Lung microvascular endothelial cell (primary cell): ENCODE data around the gene MDM1. TPM values are rescaled to one million over a fixed set of nuclear protein-coding genes. Genes with fewer than 3 reads are reported as not detected.

Source experiments
- DNase-seq, 2 donors: peaks; one replicate each; pipeline versions ENCODE4 v3.0.0 to v3.0.0-alpha.2; 2010; ENCODE audit warnings: low read depth in 2 of 2
- total RNA-seq: library from RNA; depleted of rRNA; stranded (reverse); fragments of >200 nt; gene quantifications from 2 replicates; pipeline ENCODE4 v1.2.1, GENCODE V29; 2014

The MDM1 gene
- total RNA-seq, 1 donor from 2014 or later: 5.6 TPM

- DNase-seq: peak; percentile 83 to 85
Measured at GRCh38 chr12:68358532-68359485, 26.6 kb upstream of the MDM1 start.

- no peak for DNase-seq
Measured at GRCh38 chr12:68356986-68357385, 24.8 kb upstream of the MDM1 start.

GRCh38 chr12:68356060-68356695, 24.0 kb upstream of the MDM1 start:
- no peak for DNase-seq

- DNase-seq: no peak
Measured at GRCh38 chr12:68354977-68355541, 22.9 kb upstream of the MDM1 start.

GRCh38 chr12:68352067-68352466, 19.9 kb upstream of the MDM1 start:
- DNase-seq: peak; percentile 32 to 53

- DNase-seq: no peak
Measured at GRCh38 chr12:68350753-68351152, 18.6 kb upstream of the MDM1 start.

- DNase-seq: peak in 1 of 2 donors; percentile 26
Measured at GRCh38 chr12:68349921-68350606, 17.9 kb upstream of the MDM1 start.

- DNase-seq: no peak
Measured at GRCh38 chr12:68349220-68349621, 17.1 kb upstream of the MDM1 start.

GRCh38 chr12:68348419-68348818, 16.3 kb upstream of the MDM1 start:
- DNase-seq: no peak

GRCh38 chr12:68345763-68346162, 13.6 kb upstream of the MDM1 start:
- no peak for DNase-seq

GRCh38 chr12:68344126-68344525, 12.0 kb upstream of the MDM1 start:
- no peak for DNase-seq

- no peak for DNase-seq
Measured at GRCh38 chr12:68342966-68343365, 10.8 kb upstream of the MDM1 start.

GRCh38 chr12:68341822-68342221, 9.7 kb upstream of the MDM1 start:
- DNase-seq: no peak

GRCh38 chr12:68340404-68341270, 8.5 kb upstream of the MDM1 start:
- DNase-seq: peak in 1 of 2 donors; percentile 5

GRCh38 chr12:68336889-68337303, 4.7 kb upstream of the MDM1 start:
- no peak for DNase-seq

GRCh38 chr12:68335462-68335861, 3.3 kb upstream of the MDM1 start:
- DNase-seq: no peak

GRCh38 chr12:68334132-68334531, 2.0 kb upstream of the MDM1 start:
- DNase-seq: peak; percentile 25 to 35

- DNase-seq: no peak
Measured at GRCh38 chr12:68332728-68333630, 817 bp upstream of the MDM1 start.

GRCh38 chr12:68331500-68331868, 678 bp downstream of the MDM1 start:
- DNase-seq: no peak

- no peak for DNase-seq
Measured at GRCh38 chr12:68327896-68328295, 4.3 kb downstream of the MDM1 start.
